ENCODE data around the gene GAPDHS. TPM values are rescaled to one million over a fixed set of nuclear protein-coding genes. Genes with fewer than 3 reads are reported as not detected.

The GAPDHS gene
- total RNA-seq (not detected), polyA plus RNA-seq (not detected)

GRCh38 chr19:35533201-35533821 is at the start of gene GAPDHS:
Gene GAPDHS, plus strand, starts transcription at chr19:35533456. Its CDS starts 72 bp downstream, at chr19:35533528.
- intact Hi-C loops (cut with DNase I), result no loop called here
- WGBS, 2 donors, result 29 to 34% methylated on average over 36 to 39 of the region's 39 CpGs
- peak in 1 of 4 donors; percentile 17 for ATAC-seq
- Histone ChIP-seq H3K4me1 (no peaks in the 10 kb centered on the region), H3K27me3 (peaks cover 0 to 4% (median 0%) of the 10 kb centered on the region in 4 donors), H3K4me3 (no peak within 1 kb of the TSS), H3K27ac (no peak within 1 kb of the TSS), H3K9me3 (no peaks in the 10 kb centered on the region), H3K36me3 (no peaks in the 10 kb centered on the region)
- no peak for DNase-seq
- TF ChIP-seq CTCF (IDR thresholded peaks at IDR 0.05), result no peak
- no peak for FAIRE-seq

DNA sequence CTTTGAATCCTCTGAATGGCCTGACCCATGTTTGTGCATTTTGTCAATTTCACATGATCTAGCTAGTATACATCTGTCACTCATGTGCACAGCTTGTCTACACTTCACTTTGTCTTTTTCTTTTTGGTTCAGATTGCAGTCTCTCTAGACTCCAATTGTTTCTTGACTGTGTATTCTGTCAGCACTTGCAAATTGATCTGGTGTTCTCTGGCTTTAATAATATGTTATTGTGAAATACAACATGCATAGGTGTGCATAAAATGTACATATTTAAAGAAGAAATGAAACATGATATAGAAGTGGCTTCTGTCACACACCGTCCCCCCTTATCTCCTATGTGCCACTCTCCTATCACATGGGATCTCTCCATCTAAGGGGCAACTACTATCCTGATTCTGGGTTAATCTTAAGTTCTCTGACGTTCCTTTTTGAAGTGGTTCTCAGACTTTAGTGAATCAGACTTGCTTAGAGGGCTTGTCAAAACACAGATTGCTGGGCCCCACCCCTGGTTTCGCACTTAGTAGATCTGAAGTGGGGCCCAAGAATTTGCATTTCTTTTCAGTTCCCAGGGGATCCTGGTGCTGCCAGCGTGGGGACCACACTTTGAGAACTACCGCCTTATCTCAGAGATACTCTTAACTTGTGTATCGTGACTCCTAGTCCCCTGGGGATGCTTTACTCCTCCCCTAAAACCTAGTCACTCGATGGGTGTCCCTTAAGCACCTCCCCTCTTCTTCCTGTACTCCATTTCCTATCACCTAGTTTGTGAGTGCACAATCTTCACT is 48.8 kb upstream of the GAPDHS start:
- ATAC-seq (no peak), DNase-seq (no peak), FAIRE-seq (no peak)
- Histone ChIP-seq H3K9me3 (no peaks in the 10 kb centered on the region), H3K4me3 (no peak overlapping the region), H3K4me1 (peaks cover 0 to 7% (median 0%) of the 10 kb centered on the region in 3 donors), H3K36me3 (no peaks in the 10 kb centered on the region), H3K27ac (no peak overlapping the region), H3K27me3 (no peaks in the 10 kb centered on the region)
- intact Hi-C loops (cut with DNase I), result no loop called here
- TF ChIP-seq CTCF (IDR thresholded peaks at IDR 0.05), result no peak
- WGBS, 2 donors, result 80 to 81% methylated on average over 7 of the region's 7 CpGs

GRCh38 chr19:35486268-35486708 is 47.0 kb upstream of the GAPDHS start:
- intact Hi-C loops (cut with DNase I), result no loop called here
- WGBS, 2 donors, result 26 to 30% methylated on average over 3 of the region's 3 CpGs
- FAIRE-seq (no peak), DNase-seq (no peak), ATAC-seq (peak in 1 of 4 donors; percentile 19)
- H3K9me3 ChIP-seq, result no peaks in the 10 kb centered on the region
- H3K27ac ChIP-seq, result no peak overlapping the region
- no peak for TF ChIP-seq CTCF (IDR thresholded peaks at IDR 0.05)
- no peaks in the 10 kb centered on the region for H3K36me3 ChIP-seq
- H3K4me1 ChIP-seq, result peaks cover 0 to 7% (median 0%) of the 10 kb centered on the region in 3 donors
- H3K4me3 ChIP-seq, result no peak overlapping the region
- H3K27me3 ChIP-seq, result no peaks in the 10 kb centered on the region

GRCh38 chr19:35487656-35488182 is 45.5 kb upstream of the GAPDHS start:
- intact Hi-C loops (cut with DNase I), result no loop called here
- ATAC-seq (no peak), FAIRE-seq (no peak), DNase-seq (no peak)
- Histone ChIP-seq H3K4me1 (peaks cover 0 to 7% (median 0%) of the 10 kb centered on the region in 3 donors), H3K27ac (no peak overlapping the region), H3K4me3 (no peak overlapping the region), H3K36me3 (no peaks in the 10 kb centered on the region), H3K27me3 (no peaks in the 10 kb centered on the region), H3K9me3 (no peaks in the 10 kb centered on the region)
- WGBS, 2 donors, result 92 to 96% methylated on average over 10 of the region's 10 CpGs
- TF ChIP-seq CTCF (IDR thresholded peaks at IDR 0.05), result no peak

Measured in pancreas (tissue), 10 donors.